Measurements from ENCODE around the gene IL17RC. TPM values are rescaled to one million over a fixed set of nuclear protein-coding genes. Genes with fewer than 3 reads are reported as not detected.
A peak's percentile ranks its signal among the peaks of the same experiment; 100 is the strongest.

Gene IL17RC
- polyA plus RNA-seq, 3 donors: 8.3 to 17.9 (median 9.3) TPM

DNA sequence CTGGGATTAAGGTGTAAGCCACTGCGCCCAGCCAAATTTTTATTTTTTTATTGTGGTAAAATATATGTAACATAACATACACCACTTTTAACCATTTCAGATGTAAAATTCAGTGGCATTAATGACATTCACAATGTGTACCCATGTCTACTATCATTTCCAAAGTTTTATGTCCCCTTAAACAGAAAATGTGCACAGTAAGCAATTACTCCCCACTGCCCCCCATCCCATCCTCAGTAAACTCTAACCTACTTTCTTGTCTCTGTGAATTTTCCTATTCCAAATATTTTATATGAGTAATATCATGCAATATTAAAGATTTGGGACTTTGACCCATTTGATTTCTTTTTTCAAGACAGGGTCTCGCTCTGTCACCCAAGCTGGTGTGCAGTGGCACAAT is 49.9 kb downstream of the IL17RC start:
- Mint-ChIP-seq H3K27ac (no peak overlapping the region), H3K9me3 (peaks cover 0 to 2% (median 0%) of the 10 kb centered on the region in 7 donors), H3K36me3 (peaks cover 83 to 91% of the 10 kb centered on the region in 2 donors), H3K27me3 (ENCODE audit: low read depth in 3 of 3) (peaks cover 0 to 2% (median 0%) of the 10 kb centered on the region in 3 donors), H3K4me1 (no peaks in the 10 kb centered on the region), H3K4me3 (no peak overlapping the region)
- H3K27me3 ChIP-seq (ENCODE audit: control insufficient read depth in 2 of 2, insufficient read depth in 2 of 2, low read length in 2 of 2): no peaks in the 10 kb centered on the region
- no peak overlapping the region for H3K4me2 ChIP-seq (replicated peaks; ENCODE audit: extremely low read depth, low read length, poor library complexity, severe bottlenecking)
- peaks cover 74 to 97% of the 10 kb centered on the region in 2 donors for H3K36me3 ChIP-seq (replicated peaks in 1 of 2; ENCODE audit: control insufficient read depth in 1 of 2, insufficient read depth in 2 of 2, low read length in 2 of 2)
- H3K4me1 ChIP-seq (ENCODE audit: control insufficient read depth in 1 of 2, insufficient read depth in 2 of 2, low read length in 2 of 2): no peaks in the 10 kb centered on the region
- H3K9ac ChIP-seq (ENCODE audit: insufficient read depth, low read length, poor library complexity, severe bottlenecking): no peak overlapping the region
- H3K4me3 ChIP-seq (replicated peaks in 1 of 3; ENCODE audit: low read depth in 2 of 3, low read length in 3 of 3): no peak overlapping the region
- intact Hi-C loops (cut with micrococcal nuclease): no loop called here
- no peak for DNase-seq
- H3K9me3 ChIP-seq (replicated peaks in 1 of 2; ENCODE audit: control insufficient read depth in 1 of 2, insufficient read depth in 1 of 2, low read length in 2 of 2): no peaks in the 10 kb centered on the region
- TF ChIP-seq CTCF (IDR thresholded peaks at IDR 0.05): no peak
- WGBS (ENCODE audit: insufficient coverage): no CpG with 5 or more reads among the region's 2 CpGs
- no peaks in the 10 kb centered on the region for H3K79me2 ChIP-seq (ENCODE audit: insufficient read depth, low read length)
- H4K20me1 ChIP-seq (ENCODE audit: insufficient read depth, low read length): no peaks in the 10 kb centered on the region
- H2AFZ ChIP-seq (ENCODE audit: insufficient read depth, low read depth, low read length, poor library complexity, severe bottlenecking): no peak overlapping the region
- no peak overlapping the region for H3K27ac ChIP-seq (ENCODE audit: low read depth in 1 of 2, low read length in 2 of 2)

DNA sequence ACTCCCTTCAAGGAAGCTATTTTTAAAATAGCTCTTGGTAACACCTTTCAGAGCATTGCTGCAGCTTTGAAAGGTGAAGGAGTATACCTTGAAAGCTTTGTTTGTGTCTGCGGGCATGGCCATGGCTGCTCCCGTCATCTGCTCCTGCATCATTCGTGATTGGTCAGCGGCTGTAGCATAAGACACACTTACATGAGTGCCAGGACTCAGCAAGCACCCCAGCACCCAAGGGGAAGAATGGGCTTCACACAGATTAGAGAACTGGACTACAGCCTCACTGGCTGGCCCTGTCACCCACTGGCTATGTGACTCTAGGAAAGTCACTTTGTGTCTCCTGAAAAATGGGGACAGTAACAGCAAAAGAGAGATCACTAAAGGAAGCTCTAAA is 52.7 kb downstream of the IL17RC start:
- TF ChIP-seq CTCF (IDR thresholded peaks at IDR 0.05): no peak
- DNase-seq: no peak
- no peak overlapping the region for H2AFZ ChIP-seq (ENCODE audit: insufficient read depth, low read depth, low read length, poor library complexity, severe bottlenecking)
- Mint-ChIP-seq H3K36me3 (peaks cover 80 to 95% of the 10 kb centered on the region in 2 donors), H3K4me1 (no peaks in the 10 kb centered on the region), H3K27me3 (ENCODE audit: low read depth in 3 of 3) (peaks cover 0 to 2% (median 0%) of the 10 kb centered on the region in 3 donors), H3K27ac (peak overlapping the region in 1 of 7 donors; percentile 50), H3K4me3 (no peak overlapping the region), H3K9me3 (peaks cover 0 to 2% (median 0%) of the 10 kb centered on the region in 7 donors)
- WGBS (ENCODE audit: insufficient coverage): 96% methylated on average over 4 of the region's 4 CpGs
- no peaks in the 10 kb centered on the region for H3K4me1 ChIP-seq (ENCODE audit: control insufficient read depth in 1 of 2, insufficient read depth in 2 of 2, low read length in 2 of 2)
- no peak overlapping the region for H3K4me2 ChIP-seq (replicated peaks; ENCODE audit: extremely low read depth, low read length, poor library complexity, severe bottlenecking)
- no peaks in the 10 kb centered on the region for H3K79me2 ChIP-seq (ENCODE audit: insufficient read depth, low read length)
- no peak overlapping the region for H3K9ac ChIP-seq (ENCODE audit: insufficient read depth, low read length, poor library complexity, severe bottlenecking)
- no peaks in the 10 kb centered on the region for H4K20me1 ChIP-seq (ENCODE audit: insufficient read depth, low read length)
- H3K27ac ChIP-seq (ENCODE audit: low read depth in 1 of 2, low read length in 2 of 2): no peak overlapping the region
- H3K4me3 ChIP-seq (replicated peaks in 1 of 3; ENCODE audit: low read depth in 2 of 3, low read length in 3 of 3): no peak overlapping the region
- intact Hi-C loops (cut with micrococcal nuclease): loop anchor here in 1 of 2 donors (10.0 kb wide), 1 partner anchor 55 kb away; the partner anchor contains the start of gene FANCD2
- H3K9me3 ChIP-seq (replicated peaks in 1 of 2; ENCODE audit: control insufficient read depth in 1 of 2, insufficient read depth in 1 of 2, low read length in 2 of 2): no peaks in the 10 kb centered on the region
- no peaks in the 10 kb centered on the region for H3K27me3 ChIP-seq (ENCODE audit: control insufficient read depth in 2 of 2, insufficient read depth in 2 of 2, low read length in 2 of 2)
- H3K36me3 ChIP-seq (replicated peaks in 1 of 2; ENCODE audit: control insufficient read depth in 1 of 2, insufficient read depth in 2 of 2, low read length in 2 of 2): peaks cover 71 to 98% of the 10 kb centered on the region in 2 donors
